Left ventricle myocardium inferior (tissue), 1 donor: ENCODE data around the gene TBXAS1. TPM values are rescaled to one million over a fixed set of nuclear protein-coding genes. Genes with fewer than 3 reads are reported as not detected.

Experiments used
- DNase-seq: peaks from one replicate; pipeline ENCODE4 v3.0.0-alpha.2; 2020
- H3K27ac ChIP-seq: fragments of 200-600 bp; replicated peaks from 2 replicates; pipeline ENCODE4 v1.8.0; 2021
- H3K27me3 ChIP-seq: fragments of 200-600 bp; 2 replicates; pipeline ENCODE4 v1.8.0; 2021; ENCODE audit warnings: low read depth
- H3K36me3 ChIP-seq: fragments of 200-600 bp; 2 replicates; pipeline ENCODE4 v1.8.0; 2021
- H3K4me1 ChIP-seq: fragments of 200-600 bp; 2 replicates; pipeline ENCODE4 v1.8.0; 2021
- H3K4me3 ChIP-seq: fragments of 200-600 bp; 2 replicates; pipeline ENCODE4 v1.8.0; 2021; ENCODE audit warnings: mild to moderate bottlenecking, moderate library complexity
- H3K9me3 ChIP-seq: fragments of 200-600 bp; replicated peaks from 2 replicates; pipeline ENCODE4 v1.8.0; 2021
- intact Hi-C: fragments of 100-400 bp; cut with micrococcal nuclease; formaldehyde crosslinking; loops from one replicate; pipeline ENCODE4 v1.11.0; 2022
- total RNA-seq: library from RNA; stranded (reverse); fragmentation: NEBNext Ultra II Directional; extraction: Animal tissue kit (Norgen Biotek cat#: 25700); gene quantifications from one replicate; pipeline ENCODE4 v1.2.1, GENCODE V29; 2021
- TF ChIP-seq, protein P1 (sequence below): fragments of 200-600 bp; IDR thresholded peaks from 2 replicates; pipeline ENCODE4 v1.8.0; 2021; ENCODE audit warnings: antibody characterized with exemption, mild to moderate bottlenecking, borderline replicate concordance
- donor health status: DM: no; HTN: yes; CAD: no; lungs with severe emphysema.

The TBXAS1 gene
- total RNA-seq, 1 donor from 2014 or later, result 3.9 TPM

DNA sequence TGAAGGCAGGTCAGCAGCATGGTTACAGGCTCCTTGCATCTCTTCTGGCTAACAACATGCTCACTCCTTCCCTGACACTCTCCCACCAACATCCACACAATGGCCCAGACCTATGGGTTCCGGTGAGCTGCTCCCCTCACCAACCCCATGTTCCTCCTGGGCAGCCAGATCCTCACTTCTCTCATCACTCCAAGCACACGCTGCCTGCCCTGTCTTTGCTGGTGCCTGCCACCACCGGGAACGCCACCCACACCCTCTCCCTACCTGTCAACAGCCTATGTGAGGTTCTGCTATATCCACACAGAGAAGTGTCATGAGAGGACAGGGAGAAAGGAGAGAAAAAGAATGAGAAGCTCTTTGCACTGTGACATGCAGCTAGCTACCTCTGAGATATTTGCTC is 219.1 kb downstream of the TBXAS1 start:
- Histone ChIP-seq H3K9me3 (no peaks in the 10 kb centered on the region), H3K36me3 (peaks cover 31% of the 10 kb centered on the region), H3K4me1 (peaks cover 44% of the 10 kb centered on the region), H3K4me3 (no peak overlapping the region), H3K27me3 (no peaks in the 10 kb centered on the region), H3K27ac (peak overlapping the region; percentile 77)
- intact Hi-C loops, result no loop called here
- TF ChIP-seq, protein P1, sequence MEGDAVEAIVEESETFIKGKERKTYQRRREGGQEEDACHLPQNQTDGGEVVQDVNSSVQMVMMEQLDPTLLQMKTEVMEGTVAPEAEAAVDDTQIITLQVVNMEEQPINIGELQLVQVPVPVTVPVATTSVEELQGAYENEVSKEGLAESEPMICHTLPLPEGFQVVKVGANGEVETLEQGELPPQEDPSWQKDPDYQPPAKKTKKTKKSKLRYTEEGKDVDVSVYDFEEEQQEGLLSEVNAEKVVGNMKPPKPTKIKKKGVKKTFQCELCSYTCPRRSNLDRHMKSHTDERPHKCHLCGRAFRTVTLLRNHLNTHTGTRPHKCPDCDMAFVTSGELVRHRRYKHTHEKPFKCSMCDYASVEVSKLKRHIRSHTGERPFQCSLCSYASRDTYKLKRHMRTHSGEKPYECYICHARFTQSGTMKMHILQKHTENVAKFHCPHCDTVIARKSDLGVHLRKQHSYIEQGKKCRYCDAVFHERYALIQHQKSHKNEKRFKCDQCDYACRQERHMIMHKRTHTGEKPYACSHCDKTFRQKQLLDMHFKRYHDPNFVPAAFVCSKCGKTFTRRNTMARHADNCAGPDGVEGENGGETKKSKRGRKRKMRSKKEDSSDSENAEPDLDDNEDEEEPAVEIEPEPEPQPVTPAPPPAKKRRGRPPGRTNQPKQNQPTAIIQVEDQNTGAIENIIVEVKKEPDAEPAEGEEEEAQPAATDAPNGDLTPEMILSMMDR, result no peak
- peak; percentile 46 for DNase-seq

DNA sequence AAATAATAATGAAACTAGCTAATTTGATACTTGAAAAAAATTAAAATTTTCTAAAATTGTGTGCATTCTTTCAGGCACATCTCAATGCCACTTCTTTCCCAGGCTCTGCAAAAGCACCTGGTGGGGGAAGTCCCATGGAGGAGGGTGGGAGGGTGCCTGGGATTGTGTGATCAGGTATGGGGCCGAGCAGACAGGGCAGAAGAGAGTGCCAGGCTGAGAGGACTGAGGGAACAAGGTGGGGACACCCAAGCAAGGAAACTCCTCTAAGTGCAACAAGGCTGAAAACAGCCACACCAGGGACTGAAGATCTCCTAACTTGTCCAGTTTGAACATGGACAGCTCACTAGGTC is 219.9 kb downstream of the TBXAS1 start:
- Histone ChIP-seq H3K36me3 (peaks cover 32% of the 10 kb centered on the region), H3K4me1 (peaks cover 48% of the 10 kb centered on the region), H3K27me3 (no peaks in the 10 kb centered on the region), H3K27ac (peak overlapping the region; percentile 77), H3K9me3 (no peaks in the 10 kb centered on the region), H3K4me3 (no peak overlapping the region)
- TF ChIP-seq, protein P1, result no peak
- DNase-seq, result no peak
- intact Hi-C loops, result no loop called here

DNA sequence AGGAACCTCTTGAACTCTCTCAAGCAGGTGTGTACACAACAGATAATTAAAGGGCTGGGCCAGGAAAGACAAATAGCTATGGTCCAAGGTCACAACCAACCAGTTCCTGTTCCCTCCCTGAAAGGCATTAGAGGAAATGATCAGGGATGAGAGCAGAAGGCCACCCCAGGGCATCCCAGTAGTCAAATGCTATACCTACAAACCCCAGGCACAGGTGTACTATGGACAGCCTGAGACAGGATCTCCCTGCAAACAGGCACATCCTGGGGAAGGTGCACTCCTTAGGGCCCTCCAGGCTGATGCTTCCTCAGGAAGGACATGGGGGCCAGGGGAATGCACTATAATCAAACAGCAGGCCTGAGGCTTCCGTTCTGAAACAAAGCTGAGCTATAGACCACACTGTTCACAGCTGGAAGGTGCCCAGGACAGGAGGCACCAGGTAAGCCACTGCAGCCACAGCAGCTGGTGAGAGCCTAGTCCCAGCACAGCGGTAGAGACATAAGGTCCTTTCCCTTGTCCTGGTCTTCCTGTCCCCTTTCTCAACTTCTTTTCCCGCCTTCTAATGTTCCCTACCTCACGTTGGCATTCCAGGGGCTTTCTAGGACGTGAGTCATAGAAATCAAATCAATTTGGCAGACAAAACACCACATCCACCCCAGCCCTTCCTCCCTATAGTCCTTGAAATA is 220.4 kb downstream of the TBXAS1 start:
- TF ChIP-seq, protein P1, result no peak
- intact Hi-C loops, result no loop called here
- Histone ChIP-seq H3K27ac (peak overlapping the region; percentile 77), H3K27me3 (no peaks in the 10 kb centered on the region), H3K4me3 (no peak overlapping the region), H3K4me1 (peaks cover 53% of the 10 kb centered on the region), H3K9me3 (no peaks in the 10 kb centered on the region), H3K36me3 (peaks cover 36% of the 10 kb centered on the region)
- DNase-seq, result no peak

DNA sequence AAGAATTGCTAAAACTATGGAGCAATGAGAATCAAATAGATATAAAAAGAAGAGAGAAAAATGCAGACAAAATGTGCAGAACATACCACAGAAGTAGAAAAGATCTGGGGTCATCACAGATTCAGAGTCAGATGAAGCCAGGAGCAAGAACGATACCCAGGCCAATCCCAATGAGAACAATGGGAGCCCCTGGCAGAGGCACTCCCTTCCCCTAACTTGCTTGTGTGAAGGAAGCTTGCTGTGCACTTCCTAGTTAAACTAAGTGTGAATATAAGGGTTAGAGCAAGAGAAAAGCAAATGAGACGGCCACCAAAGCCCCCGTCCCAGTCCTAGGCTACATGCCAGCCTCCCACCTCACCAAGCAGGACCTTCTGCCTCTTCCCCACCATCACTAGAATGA is 221.0 kb downstream of the TBXAS1 start:
- peaks cover 54% of the 10 kb centered on the region for H3K4me1 ChIP-seq
- no peaks in the 10 kb centered on the region for H3K27me3 ChIP-seq
- TF ChIP-seq, protein P1, result no peak
- no peak overlapping the region for H3K4me3 ChIP-seq
- intact Hi-C loops, result no loop called here
- H3K36me3 ChIP-seq, result peaks cover 32% of the 10 kb centered on the region
- no peaks in the 10 kb centered on the region for H3K9me3 ChIP-seq
- no peak for DNase-seq
- H3K27ac ChIP-seq, result peak overlapping the region; percentile 77

DNA sequence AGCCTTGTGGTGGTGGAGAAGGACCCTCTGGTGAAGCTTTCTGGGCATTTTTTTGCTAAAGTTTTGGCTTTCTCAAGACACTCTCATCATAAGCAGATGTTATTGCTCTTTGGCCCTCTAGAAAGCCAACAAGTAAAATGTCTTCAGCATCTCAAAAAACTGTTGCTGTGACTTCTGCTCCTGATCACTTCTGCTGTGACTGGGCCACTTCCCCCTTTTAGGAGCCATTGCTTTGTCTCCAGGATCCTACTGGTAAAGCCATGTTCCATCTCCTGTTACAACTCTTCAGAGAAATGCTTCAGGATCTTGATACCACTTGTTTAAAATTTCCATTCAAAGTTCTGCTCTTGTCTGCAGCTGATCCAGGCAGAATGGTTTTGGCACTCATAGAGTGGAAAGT is 222.8 kb downstream of the TBXAS1 start:
- Histone ChIP-seq H3K27ac (no peak overlapping the region), H3K4me3 (no peak overlapping the region), H3K36me3 (peaks cover 31% of the 10 kb centered on the region), H3K27me3 (no peaks in the 10 kb centered on the region), H3K9me3 (no peaks in the 10 kb centered on the region), H3K4me1 (peaks cover 49% of the 10 kb centered on the region)
- intact Hi-C loops, result no loop called here
- DNase-seq, result no peak
- TF ChIP-seq, protein P1, result no peak
